D341Med (cell line): ENCODE measurements around the gene BBS1.

Experiments
- DNase-seq: peaks from one replicate; pipeline ENCODE4 v3.0.0; 2012; ENCODE audit warnings: low spot score

Gene BBS1

DNA sequence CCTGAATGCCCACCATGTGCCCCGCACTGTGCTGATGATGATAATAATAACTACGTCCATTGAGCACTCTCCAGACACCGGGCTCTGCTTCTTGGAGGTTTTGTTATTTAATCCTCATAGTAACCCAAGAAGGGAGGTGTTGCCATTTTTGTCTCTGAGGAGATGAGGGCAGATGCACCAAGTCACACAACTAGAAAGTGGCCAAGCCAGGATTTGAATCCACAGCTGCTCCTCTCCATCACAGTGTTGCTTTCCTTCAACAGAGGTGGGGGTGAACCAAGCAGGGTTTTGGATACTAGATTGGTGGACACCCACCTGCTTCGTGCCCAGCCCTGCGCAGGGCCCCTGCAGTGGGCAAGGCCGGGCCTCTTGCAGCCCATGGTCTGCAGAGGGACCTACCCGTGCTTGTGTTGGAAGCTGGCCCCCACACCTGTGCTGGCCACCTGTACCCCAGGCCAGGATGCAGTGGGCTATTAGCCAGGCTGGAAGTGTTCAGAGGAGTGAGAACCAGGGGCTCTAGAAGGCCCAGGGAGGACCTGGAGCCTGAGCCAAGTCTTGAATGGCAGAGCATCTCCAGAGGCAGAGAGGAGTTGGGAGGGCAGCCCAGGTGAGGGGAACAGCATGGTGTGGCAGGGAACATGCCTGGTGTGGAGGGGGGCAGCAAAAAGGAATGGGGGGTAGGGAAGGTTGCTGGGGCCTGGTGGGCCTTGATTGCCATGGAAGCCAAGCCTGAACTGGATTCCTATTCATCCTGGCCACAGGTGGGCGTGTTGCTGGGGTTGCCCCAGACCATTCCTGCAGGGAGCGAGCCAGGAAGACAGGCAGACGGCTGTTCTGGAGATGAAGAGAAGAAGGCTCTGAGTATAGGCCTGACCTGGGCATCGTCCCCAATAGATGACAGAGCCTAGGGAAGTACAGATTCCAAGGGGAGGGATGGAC, 32.9 kb upstream of the BBS1 start:
- DNase-seq: no peak

GRCh38 chr11:66478729-66479393, 31.6 kb upstream of the BBS1 start:
- DNase-seq: peak; percentile 64

DNA sequence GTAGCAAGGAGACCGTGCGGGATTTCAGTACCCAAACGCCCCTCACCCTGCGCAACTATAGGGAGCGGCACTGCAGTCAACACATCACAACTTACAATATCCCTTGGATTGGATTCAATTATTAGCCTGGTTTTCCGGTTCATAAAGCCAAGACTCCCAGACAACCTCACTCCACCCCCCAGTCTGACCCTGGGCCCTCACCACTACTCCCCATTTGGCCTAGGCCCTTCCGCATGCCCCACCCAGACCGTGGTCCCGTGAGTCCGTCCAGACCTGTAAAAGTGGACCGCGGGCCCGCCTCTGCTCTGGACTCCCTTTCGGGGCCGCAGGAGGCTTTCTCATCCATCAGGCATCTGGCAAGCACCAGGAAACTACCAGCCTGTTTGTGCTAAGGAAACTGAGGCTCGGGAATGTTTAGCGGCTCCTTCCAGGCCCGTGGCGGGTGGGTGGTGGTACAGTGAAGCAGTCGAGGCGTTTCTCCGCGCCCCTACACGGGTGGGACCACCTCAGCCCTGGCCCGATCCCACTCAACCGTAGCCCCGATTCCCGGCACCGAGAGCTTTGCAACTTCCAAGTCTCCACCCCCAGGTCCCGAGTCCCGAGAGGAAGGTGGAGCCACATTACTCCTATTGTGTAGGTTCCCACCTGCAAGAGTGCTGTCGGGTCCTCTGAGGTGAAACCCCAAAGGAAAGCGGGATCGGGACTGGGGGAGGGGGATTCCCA, 30.9 kb upstream of the BBS1 start:
- no peak for DNase-seq

- peak; percentile 99 for DNase-seq
These were observed 30.1 kb upstream of the BBS1 start, which contains the start of gene DPP3 for GRCh38 chr11:66480117-66480938. Gene DPP3 (plus strand): TSS chr11:66480434. CDS start chr11:66482201, 1,767 bp downstream.

- DNase-seq: no peak
These were observed 25.5 kb upstream of the BBS1 start for GRCh38 chr11:66484806-66485380.

GRCh38 chr11:66488957-66489356, 21.5 kb upstream of the BBS1 start:
- DNase-seq: no peak

DNA sequence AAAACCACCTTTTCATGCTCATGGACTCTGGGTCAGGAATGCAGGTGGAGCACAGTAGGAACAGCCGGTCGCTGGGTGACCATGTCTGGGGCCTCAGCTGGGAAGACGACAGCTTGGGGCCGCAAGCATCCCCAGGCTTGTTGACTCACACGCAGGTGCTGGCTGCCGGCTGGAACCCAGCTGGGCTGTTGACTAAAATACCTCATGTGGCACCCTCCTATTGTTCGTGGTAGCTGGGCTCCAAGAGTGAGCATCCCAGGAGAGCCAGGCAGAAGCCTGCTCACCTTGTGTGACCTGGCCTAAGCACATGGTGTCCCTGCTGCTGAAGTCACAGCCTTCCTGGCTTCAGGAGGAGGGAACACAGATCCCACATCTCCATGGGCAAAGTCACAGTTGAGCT, 20.8 kb upstream of the BBS1 start:
- no peak for DNase-seq

DNA sequence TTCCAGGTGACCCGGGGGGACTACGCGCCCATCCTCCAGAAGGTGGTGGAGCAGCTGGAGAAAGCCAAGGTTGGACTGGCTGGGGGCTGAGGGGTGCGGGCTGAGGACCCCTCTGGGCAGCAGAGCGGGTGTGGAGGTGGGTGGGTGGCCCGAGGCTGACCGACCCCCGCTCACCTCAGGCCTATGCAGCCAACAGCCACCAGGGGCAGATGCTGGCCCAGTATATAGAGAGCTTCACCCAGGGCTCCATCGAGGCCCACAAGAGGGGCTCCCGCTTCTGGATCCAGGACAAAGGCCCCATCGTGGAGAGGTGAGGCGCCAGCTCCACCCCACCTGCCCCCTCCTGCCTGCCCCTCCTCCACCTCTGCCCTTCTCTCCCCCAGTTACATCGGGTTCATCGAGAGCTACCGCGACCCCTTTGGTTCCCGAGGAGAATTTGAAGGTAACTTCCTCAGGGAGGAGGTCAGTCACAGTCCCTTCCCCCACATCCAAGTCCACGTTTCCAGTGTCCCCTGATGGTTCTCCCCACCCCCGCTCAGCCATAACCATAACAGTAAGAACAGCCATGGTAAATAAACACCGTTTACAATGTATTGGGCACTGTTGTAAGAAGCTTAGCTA, 19.0 kb upstream of the BBS1 start:
- DNase-seq: peak; percentile 57

DNA sequence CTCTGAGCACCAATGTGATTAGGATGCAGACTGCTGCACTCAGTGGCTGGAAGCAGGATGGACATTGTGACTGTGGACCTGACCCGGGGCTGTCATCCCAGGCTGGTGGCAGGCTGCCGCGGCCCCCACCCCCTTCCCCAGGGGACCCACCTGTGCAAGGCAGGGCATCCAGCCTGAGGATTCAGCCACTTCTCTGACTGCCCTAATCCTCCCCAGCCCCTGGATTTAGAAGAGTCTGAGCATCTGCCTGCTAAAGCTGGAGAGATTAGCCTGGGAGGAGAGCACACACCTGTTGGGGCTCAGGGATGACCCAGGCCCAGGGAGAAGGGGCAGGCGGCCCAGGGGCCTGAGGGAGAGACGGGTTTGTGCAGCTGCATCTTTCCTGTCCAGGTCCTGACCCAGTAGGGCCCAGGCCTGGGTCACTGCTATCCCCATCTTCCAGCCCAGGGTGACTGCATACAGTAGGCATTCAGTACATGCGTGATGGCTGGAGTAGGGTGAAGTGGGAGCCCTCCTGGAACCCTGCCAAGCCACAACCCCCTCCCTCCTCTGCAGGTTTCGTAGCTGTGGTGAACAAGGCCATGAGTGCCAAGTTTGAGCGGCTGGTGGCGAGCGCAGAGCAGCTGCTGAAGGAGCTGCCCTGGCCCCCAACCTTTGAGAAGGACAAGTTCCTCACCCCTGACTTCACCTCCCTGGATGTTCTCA, 18.1 kb upstream of the BBS1 start:
- peak; percentile 85 for DNase-seq

DNA sequence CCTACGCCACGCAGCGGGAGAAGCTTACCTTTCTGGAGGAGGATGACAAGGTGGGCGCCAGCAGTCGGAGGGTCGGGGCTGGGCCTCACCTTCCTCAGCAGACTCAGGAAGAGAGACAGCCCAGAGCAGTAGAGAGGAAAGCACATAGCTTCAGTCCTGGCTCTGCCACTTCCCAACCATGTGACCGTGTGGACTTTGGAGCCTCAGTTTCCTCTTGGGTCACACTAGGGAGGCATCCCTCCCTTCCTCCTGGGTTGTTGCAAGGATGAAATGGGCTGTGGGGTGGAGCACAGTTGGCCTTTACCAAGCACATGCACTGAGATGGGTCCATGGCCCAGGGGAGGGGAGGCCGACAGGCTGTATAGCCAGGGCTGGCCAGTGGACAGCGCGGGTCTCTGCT, 17.3 kb upstream of the BBS1 start:
- DNase-seq: no peak

DNA sequence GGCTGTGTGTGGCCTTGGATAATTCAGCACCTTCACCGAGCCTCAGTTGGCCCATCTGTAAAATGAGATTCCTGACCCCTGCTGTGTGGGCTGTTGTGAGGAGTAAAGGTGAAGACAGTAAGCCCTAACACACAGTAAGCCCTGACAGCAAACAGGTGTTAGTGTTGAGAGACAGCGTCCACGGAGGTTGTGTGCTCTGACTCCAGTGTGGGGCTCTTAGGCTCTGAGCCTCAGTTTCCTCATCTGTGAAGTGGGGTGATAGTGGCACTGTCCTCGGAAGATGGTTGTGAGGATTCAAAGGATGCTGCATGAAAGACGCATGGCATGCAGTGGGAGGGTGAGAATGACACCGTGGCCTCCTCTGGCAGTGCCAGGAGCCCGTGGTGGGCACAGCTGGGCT, 16.0 kb upstream of the BBS1 start:
- no peak for DNase-seq

- DNase-seq: no peak
These were observed 15.5 kb upstream of the BBS1 start for GRCh38 chr11:66494935-66495334.

GRCh38 chr11:66495401-66495854, 15.0 kb upstream of the BBS1 start:
- no peak for DNase-seq

- no peak for DNase-seq
These were observed 13.2 kb upstream of the BBS1 start for GRCh38 chr11:66497206-66497605.

DNA sequence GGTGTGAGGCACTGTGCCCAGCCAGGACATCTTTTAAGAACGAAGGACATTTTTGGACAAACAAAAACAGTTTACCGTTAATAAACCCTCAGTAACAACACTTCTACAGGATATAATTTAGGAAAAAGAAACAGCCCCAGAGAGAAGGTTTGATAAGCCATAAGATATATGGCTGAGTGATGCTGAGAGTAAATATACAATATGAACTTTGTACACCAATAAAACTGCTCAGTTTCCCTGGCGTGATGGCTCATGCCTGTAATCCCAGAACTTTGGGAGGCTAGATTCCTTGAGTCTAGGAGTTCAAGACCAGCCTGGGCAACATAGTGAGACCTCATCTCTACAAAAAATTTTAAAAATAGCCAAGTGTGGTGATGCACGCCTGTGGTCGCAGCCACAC, 11.9 kb upstream of the BBS1 start:
- no peak for DNase-seq

DNA sequence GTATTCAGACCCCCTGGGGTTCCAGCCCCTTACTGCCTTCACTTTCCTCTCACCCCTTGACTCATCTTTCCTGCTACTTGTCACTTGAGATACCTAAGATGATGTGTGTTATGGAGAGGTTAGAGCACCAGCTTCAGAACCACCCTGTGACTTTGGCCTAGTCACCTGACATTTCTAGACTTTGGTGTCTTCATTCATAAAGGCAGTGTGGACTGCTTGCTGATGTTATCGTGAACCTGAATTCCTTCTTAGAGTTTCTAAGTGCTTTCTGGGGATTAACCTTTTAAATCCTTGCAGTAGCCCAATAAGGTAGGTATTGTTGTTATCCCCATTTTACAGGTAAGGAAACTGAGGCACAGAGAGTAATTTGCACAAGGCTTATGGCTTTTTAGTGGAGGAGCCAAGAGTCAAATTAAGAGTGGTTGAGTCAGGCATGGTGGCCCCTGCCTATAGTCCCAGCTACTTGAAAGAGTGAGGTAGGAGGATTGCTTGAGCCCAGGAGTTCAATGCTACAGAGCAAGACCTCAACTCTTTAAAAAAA, 5.1 kb upstream of the BBS1 start:
- no peak for DNase-seq

DNA sequence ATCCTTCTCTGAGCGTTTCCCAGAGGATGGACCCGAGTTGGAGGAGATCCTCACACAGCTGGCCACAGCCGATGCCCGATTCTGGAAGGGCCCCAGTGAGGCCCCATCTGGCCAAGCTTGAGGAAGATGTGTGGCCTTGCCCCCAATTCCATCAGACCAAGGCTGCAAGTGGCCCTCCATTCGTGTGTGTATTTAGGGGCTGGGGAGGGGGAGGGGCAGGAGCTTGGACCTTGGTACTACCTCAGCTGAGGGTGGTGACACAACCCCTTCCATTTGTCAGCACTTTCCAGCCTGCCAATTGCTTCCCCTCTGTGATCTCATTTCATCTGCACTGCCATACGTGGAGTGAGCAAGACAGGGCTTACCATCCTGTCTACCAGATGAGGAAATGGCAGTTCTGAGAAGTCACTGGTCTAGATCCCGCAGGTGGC, 1.3 kb upstream of the BBS1 start:
- no peak for DNase-seq

GRCh38 chr11:66510990-66511339, 530 bp downstream of the BBS1 start:
- no peak for DNase-seq

DNA sequence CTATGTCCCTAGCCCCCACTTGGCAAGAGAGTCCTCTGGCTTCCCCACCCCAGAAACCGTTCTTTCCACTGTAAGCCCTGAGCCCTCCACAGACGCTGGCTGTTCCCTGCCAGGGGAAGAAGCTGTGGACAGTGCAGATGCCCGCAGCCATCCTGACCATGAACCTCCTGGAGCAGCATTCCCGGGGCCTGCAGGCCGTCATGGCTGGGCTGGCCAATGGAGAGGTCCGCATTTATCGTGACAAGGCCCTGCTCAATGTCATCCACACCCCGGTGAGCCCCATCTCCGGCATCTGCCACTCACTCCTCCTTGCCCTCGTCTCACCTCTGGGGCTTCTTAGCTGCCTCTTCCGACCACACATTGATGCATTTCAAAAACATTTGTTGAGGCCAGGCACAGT, 13.2 kb downstream of the BBS1 start:
- DNase-seq: no peak
